ENCODE results near the gene SPNS3. TPM values are rescaled to one million over a fixed set of nuclear protein-coding genes. Genes with fewer than 3 reads are reported as not detected.

The SPNS3 gene
- total and polyA plus RNA-seq, 2 donors from 2014 or later: 1.4 to 3.7 TPM

DNA sequence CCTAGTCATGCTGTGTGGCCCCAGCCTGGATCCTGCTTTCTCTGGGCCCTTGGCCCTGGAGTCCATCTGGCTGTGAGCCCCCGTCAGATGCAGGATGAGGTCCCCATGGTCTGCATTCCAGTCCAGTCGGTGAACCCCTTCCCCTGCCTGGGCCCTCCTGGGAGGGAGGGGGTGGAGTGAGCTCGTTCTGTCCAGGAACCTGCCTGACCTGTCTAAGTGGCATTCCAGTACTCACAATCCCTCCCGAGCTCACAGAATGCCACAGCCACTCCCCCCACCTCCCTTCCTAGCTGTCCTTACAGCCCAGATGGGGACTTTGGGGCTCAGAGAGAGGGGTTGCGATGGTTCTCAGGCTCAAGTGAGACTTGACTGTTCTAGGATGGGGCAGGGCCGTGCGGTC is 80.5 kb downstream of the SPNS3 start:
- H3K9me3 ChIP-seq (ENCODE audit: control insufficient read depth in 2 of 3, insufficient read depth in 1 of 3, low read length in 3 of 3): no peaks in the 10 kb centered on the region
- TF ChIP-seq, protein P1, sequence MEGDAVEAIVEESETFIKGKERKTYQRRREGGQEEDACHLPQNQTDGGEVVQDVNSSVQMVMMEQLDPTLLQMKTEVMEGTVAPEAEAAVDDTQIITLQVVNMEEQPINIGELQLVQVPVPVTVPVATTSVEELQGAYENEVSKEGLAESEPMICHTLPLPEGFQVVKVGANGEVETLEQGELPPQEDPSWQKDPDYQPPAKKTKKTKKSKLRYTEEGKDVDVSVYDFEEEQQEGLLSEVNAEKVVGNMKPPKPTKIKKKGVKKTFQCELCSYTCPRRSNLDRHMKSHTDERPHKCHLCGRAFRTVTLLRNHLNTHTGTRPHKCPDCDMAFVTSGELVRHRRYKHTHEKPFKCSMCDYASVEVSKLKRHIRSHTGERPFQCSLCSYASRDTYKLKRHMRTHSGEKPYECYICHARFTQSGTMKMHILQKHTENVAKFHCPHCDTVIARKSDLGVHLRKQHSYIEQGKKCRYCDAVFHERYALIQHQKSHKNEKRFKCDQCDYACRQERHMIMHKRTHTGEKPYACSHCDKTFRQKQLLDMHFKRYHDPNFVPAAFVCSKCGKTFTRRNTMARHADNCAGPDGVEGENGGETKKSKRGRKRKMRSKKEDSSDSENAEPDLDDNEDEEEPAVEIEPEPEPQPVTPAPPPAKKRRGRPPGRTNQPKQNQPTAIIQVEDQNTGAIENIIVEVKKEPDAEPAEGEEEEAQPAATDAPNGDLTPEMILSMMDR (IDR thresholded peaks at IDR 0.05; ENCODE audit: borderline replicate concordance, extremely low read depth, insufficient read depth): no peak
- H3K27me3 ChIP-seq (ENCODE audit: control insufficient read depth, insufficient read depth, low read length): no peaks in the 10 kb centered on the region
- DNase-seq: peak in 4 of 5 donors; percentile 81 to 88 (median 84)
- no peak overlapping the region for H3K4me3 ChIP-seq (ENCODE audit: low read length in 3 of 3)
- H3K4me1 ChIP-seq (ENCODE audit: control insufficient read depth in 2 of 3, insufficient read depth in 2 of 3, low read depth in 1 of 3, low read length in 3 of 3): peaks cover 0 to 26% (median 17%) of the 10 kb centered on the region in 3 donors
- intact Hi-C loops (cut with DNase I): no loop called here
- H3K36me3 ChIP-seq (ENCODE audit: control insufficient read depth in 2 of 3, insufficient read depth in 3 of 3, low read length in 3 of 3): no peaks in the 10 kb centered on the region
- no peak overlapping the region for H3K9ac ChIP-seq (ENCODE audit: low read length in 3 of 3)
- H3K27ac ChIP-seq (ENCODE audit: low read depth in 2 of 2, low read length in 2 of 2): peak overlapping the region; percentile 41 to 74
- FAIRE-seq: no peak

DNA sequence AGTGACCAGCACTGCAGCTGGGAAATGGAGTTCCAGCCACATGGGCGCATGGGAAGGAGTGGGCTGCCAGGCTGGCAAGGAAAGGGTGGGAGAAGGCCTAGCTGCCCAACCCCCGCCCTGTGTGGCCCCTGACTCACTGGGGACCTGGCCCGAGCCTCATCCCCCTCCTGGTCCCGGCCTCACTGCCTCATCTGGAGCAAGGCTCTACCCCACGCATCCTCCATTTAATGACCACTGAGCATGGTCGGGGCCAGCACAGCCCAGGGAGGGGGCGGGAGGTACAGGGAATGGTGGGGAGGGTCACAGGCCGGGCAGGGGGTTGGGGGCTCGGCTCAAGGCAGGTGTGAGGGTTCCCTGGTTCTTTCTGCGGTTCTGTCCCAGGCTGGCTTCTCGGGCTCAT is 81.0 kb downstream of the SPNS3 start:
- H3K4me1 ChIP-seq (ENCODE audit: control insufficient read depth in 2 of 3, insufficient read depth in 2 of 3, low read depth in 1 of 3, low read length in 3 of 3): peaks cover 0 to 24% (median 17%) of the 10 kb centered on the region in 3 donors
- no peaks in the 10 kb centered on the region for H3K9me3 ChIP-seq (ENCODE audit: control insufficient read depth in 2 of 3, insufficient read depth in 1 of 3, low read length in 3 of 3)
- TF ChIP-seq, protein P1 (IDR thresholded peaks at IDR 0.05; ENCODE audit: borderline replicate concordance, extremely low read depth, insufficient read depth): no peak
- no peak overlapping the region for H3K4me3 ChIP-seq (ENCODE audit: low read length in 3 of 3)
- intact Hi-C loops (cut with DNase I): no loop called here
- H3K27ac ChIP-seq (ENCODE audit: low read depth in 2 of 2, low read length in 2 of 2): peak overlapping the region; percentile 20 to 55
- FAIRE-seq: no peak
- no peaks in the 10 kb centered on the region for H3K36me3 ChIP-seq (ENCODE audit: control insufficient read depth in 2 of 3, insufficient read depth in 3 of 3, low read length in 3 of 3)
- DNase-seq: no peak
- H3K27me3 ChIP-seq (ENCODE audit: control insufficient read depth, insufficient read depth, low read length): no peaks in the 10 kb centered on the region
- H3K9ac ChIP-seq (ENCODE audit: low read length in 3 of 3): no peak overlapping the region

DNA sequence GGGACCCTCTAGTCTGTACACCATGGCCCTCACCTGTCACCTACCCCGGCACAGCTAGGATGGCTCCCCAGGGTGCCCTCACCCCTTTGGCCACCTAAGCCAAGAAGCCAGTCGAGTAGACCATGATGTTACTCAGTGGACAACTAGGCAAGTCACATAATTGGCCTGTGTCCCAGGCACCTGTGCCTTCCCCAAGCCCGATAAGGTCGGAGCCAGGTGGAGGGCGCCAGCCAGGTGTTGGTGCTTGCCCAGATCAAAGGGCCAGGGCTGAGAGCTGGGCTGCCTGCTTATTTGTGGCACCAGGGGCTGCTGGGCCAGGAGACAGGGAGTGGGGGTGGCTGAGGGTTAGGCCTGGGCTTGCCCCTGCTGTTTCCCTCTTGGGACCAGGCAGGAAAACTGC is 81.8 kb downstream of the SPNS3 start:
- H3K9ac ChIP-seq (ENCODE audit: low read length in 3 of 3): no peak overlapping the region
- no peaks in the 10 kb centered on the region for H3K36me3 ChIP-seq (ENCODE audit: control insufficient read depth in 2 of 3, insufficient read depth in 3 of 3, low read length in 3 of 3)
- no peaks in the 10 kb centered on the region for H3K27me3 ChIP-seq (ENCODE audit: control insufficient read depth, insufficient read depth, low read length)
- no peaks in the 10 kb centered on the region for H3K9me3 ChIP-seq (ENCODE audit: control insufficient read depth in 2 of 3, insufficient read depth in 1 of 3, low read length in 3 of 3)
- DNase-seq: no peak
- intact Hi-C loops (cut with DNase I): no loop called here
- no peak for FAIRE-seq
- H3K27ac ChIP-seq (ENCODE audit: low read depth in 2 of 2, low read length in 2 of 2): no peak overlapping the region
- TF ChIP-seq, protein P1 (IDR thresholded peaks at IDR 0.05; ENCODE audit: borderline replicate concordance, extremely low read depth, insufficient read depth): no peak
- peaks cover 0 to 26% (median 14%) of the 10 kb centered on the region in 3 donors for H3K4me1 ChIP-seq (ENCODE audit: control insufficient read depth in 2 of 3, insufficient read depth in 2 of 3, low read depth in 1 of 3, low read length in 3 of 3)
- H3K4me3 ChIP-seq (ENCODE audit: low read length in 3 of 3): no peak overlapping the region

DNA sequence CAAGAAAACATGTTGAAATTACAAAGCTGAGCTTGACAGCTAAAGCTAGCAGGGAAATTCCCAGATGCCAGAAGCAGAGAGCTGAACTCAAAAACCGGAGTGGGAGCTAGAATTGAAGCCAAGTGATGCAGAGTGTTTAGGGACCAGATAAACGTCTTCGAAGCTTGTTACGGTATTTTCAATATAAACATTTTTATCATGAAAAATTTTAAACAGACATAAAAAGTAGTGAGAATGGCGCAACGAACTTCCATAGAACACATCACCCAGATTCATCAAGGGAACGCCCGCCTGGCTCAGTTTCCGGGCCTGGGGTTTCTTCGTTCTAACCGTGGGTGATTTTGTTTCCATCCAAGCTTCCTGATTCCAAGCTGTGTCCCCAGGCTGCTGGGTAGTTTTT is 83.0 kb downstream of the SPNS3 start:
- Histone ChIP-seq H3K4me3 (ENCODE audit: low read length in 3 of 3) (no peak overlapping the region), H3K27ac (ENCODE audit: low read depth in 2 of 2, low read length in 2 of 2) (no peak overlapping the region), H3K4me1 (ENCODE audit: control insufficient read depth in 2 of 3, insufficient read depth in 2 of 3, low read depth in 1 of 3, low read length in 3 of 3) (peaks cover 0 to 30% (median 24%) of the 10 kb centered on the region in 3 donors), H3K9me3 (ENCODE audit: control insufficient read depth in 2 of 3, insufficient read depth in 1 of 3, low read length in 3 of 3) (no peaks in the 10 kb centered on the region), H3K36me3 (ENCODE audit: control insufficient read depth in 2 of 3, insufficient read depth in 3 of 3, low read length in 3 of 3) (no peaks in the 10 kb centered on the region), H3K27me3 (ENCODE audit: control insufficient read depth, insufficient read depth, low read length) (no peaks in the 10 kb centered on the region), H3K9ac (ENCODE audit: low read length in 3 of 3) (no peak overlapping the region)
- DNase-seq (no peak), FAIRE-seq (no peak)
- intact Hi-C loops (cut with DNase I): no loop called here
- TF ChIP-seq, protein P1 (IDR thresholded peaks at IDR 0.05; ENCODE audit: borderline replicate concordance, extremely low read depth, insufficient read depth): no peak
